Gastrocnemius medialis (tissue), 4 donors: ENCODE data around the gene EML5. TPM values are rescaled to one million over a fixed set of nuclear protein-coding genes. Genes with fewer than 3 reads are reported as not detected.
A peak's percentile ranks its signal among the peaks of the same experiment; 100 is the strongest.

ENCODE experiments used
- ATAC-seq, 2 donors: fragments of 150-250 bp; one replicate each; pipeline ENCODE4 v1.9.1; 2016
- DNase-seq, 2 donors: peaks; one replicate each; pipeline ENCODE4 v3.0.0-alpha.2; 2019
- H3K27ac ChIP-seq, 4 donors: fragments of 200-600 bp; sonication (generic); 1 replicate in 1 of 4; 2 replicates in 3 of 4; pipeline ENCODE4 v1.5.1; 2016 to 2018; ENCODE audit warnings: mild to moderate bottlenecking in 2 of 4, moderate library complexity in 1 of 4
- H3K27me3 ChIP-seq, 3 donors: fragments of 200-600 bp; sonication (generic) in 2 of 3; 1 replicate in 1 of 3; 2 replicates in 2 of 3; pipeline versions ENCODE4 v1.5.1 to v1.6.0; 2016 to 2019; ENCODE audit warnings: mild to moderate bottlenecking in 1 of 3, moderate library complexity in 1 of 3
- H3K36me3 ChIP-seq, 2 donors: fragments of 200-600 bp; sonication (generic) in 1 of 2; one replicate each; pipeline ENCODE4 v1.5.1; 2017 to 2018
- H3K4me1 ChIP-seq, 2 donors: fragments of 200-600 bp; sonication (generic) in 1 of 2; one replicate each; pipeline ENCODE4 v1.5.1; 2016 to 2017; ENCODE audit warnings: mild to moderate bottlenecking in 2 of 2
- H3K4me3 ChIP-seq, 4 donors: fragments of 200-600 bp; sonication (generic) in 3 of 4; 1 replicate in 1 of 4; 2 replicates in 3 of 4; pipeline ENCODE4 v1.5.1; 2016 to 2019; ENCODE audit warnings: mild to moderate bottlenecking in 2 of 4
- H3K9me3 ChIP-seq, 3 donors: fragments of 200-600 bp; sonication (generic) in 2 of 3; 1 replicate in 1 of 3; 2 replicates in 2 of 3; pipeline ENCODE4 v1.5.1; 2016 to 2019
- CTCF ChIP-seq, 5 experiments: fragments of 450-650 bp in 3 of 5; fragments of 200-600 bp in 2 of 5; sonication (generic) in 2 of 5; IDR thresholded peaks in 4 of 5; conservative IDR thresholded peaks in 1 of 5; 1 replicate in 4 of 5; 2 replicates in 1 of 5; pipeline ENCODE4 v1.5.1; 2016 to 2019; ENCODE audit warnings: antibody characterized with exemption in 5 of 5, mild to moderate bottlenecking in 3 of 5, moderate library complexity in 3 of 5
- POLR2A ChIP-seq, 2 donors: fragments of 450-650 bp; IDR thresholded peaks; one replicate each; pipeline ENCODE4 v1.6.1; 2017; ENCODE audit warnings: antibody characterized with exemption in 2 of 2, mild to moderate bottlenecking in 2 of 2, moderate library complexity in 2 of 2
- in situ Hi-C, 4 donors: fragments of 200-750 bp; cut with MboI; loops; one replicate each; pipeline versions ENCODE4 v1.15.0 to v1.8.0; 2017; ENCODE audit warnings: low sequenced_read_pairs in 4 of 4
- intact Hi-C: fragments of 100-400 bp; cut with DNase I; formaldehyde crosslinking; loops from one replicate; pipeline ENCODE4 v1.15.1; 2023; ENCODE audit warnings: low total_unique reads
- total RNA-seq, 4 donors: library from RNA; depleted of rRNA; stranded (reverse); fragments of >200 nt; gene quantifications; one replicate each; pipeline versions ENCODE4 v1.1.0 to v1.2.3, GENCODE V29; 2016

Gene EML5
- total RNA-seq: under 1 TPM in 1 of 4 donors, not detected in 3; 0.07 TPM

GRCh38 chr14:88792473-88793258 is at the start of gene EML5:
Gene EML5, minus strand, starts transcription at chr14:88792953. Its CDS starts 450 bp downstream, at chr14:88792503.
- H3K27me3 ChIP-seq: peaks cover 0 to 8% (median 7%) of the 10 kb centered on the region in 3 donors
- peak; percentile 82 to 86 for ATAC-seq
- no peaks in the 10 kb centered on the region for H3K36me3 ChIP-seq
- intact Hi-C loops (no loop called here), in situ Hi-C loops (no loop called here)
- TF ChIP-seq CTCF (IDR thresholded peaks at IDR 0.05 in 4 of 5, conservative IDR thresholded peaks at IDR 0.05 in 1 of 5) (peak in 2 of 5 experiments; percentile 18 to 23), POLR2A (IDR thresholded peaks at IDR 0.05) (no peak)
- H3K27ac ChIP-seq: peak within 1 kb of the TSS in 2 of 4 donors; percentile 32 to 39
- no peaks in the 10 kb centered on the region for H3K9me3 ChIP-seq
- no peaks in the 10 kb centered on the region for H3K4me1 ChIP-seq
- peak within 1 kb of the TSS; percentile 56 to 81 (median 60) for H3K4me3 ChIP-seq
- peak; percentile 12 to 46 for DNase-seq

- in situ Hi-C loops: no loop called here
- intact Hi-C loops: no loop called here
These were observed 49.7 kb upstream of the EML5 start for GRCh38 chr14:88842414-88842813.

GRCh38 chr14:88841741-88842140 is 49.0 kb upstream of the EML5 start:
- no peaks in the 10 kb centered on the region for H3K9me3 ChIP-seq
- TF ChIP-seq POLR2A (IDR thresholded peaks at IDR 0.05) (no peak), CTCF (IDR thresholded peaks at IDR 0.05 in 4 of 5, conservative IDR thresholded peaks at IDR 0.05 in 1 of 5) (no peak)
- intact Hi-C loops: no loop called here
- no peaks in the 10 kb centered on the region for H3K27me3 ChIP-seq
- no peak overlapping the region for H3K4me3 ChIP-seq
- no peaks in the 10 kb centered on the region for H3K4me1 ChIP-seq
- no peak for DNase-seq
- in situ Hi-C loops: no loop called here
- no peaks in the 10 kb centered on the region for H3K36me3 ChIP-seq
- ATAC-seq: no peak
- H3K27ac ChIP-seq: no peak overlapping the region

More at GRCh38 chr14:88842414-88842813, 49.7 kb upstream of the EML5 start:
- Histone ChIP-seq H3K36me3 (no peaks in the 10 kb centered on the region), H3K27ac (no peak overlapping the region), H3K4me1 (no peaks in the 10 kb centered on the region), H3K27me3 (no peaks in the 10 kb centered on the region), H3K9me3 (no peaks in the 10 kb centered on the region), H3K4me3 (no peak overlapping the region)
- TF ChIP-seq POLR2A (IDR thresholded peaks at IDR 0.05) (no peak), CTCF (IDR thresholded peaks at IDR 0.05 in 4 of 5, conservative IDR thresholded peaks at IDR 0.05 in 1 of 5) (no peak)
- no peak for ATAC-seq
- DNase-seq: no peak

- H3K9me3 ChIP-seq: no peaks in the 10 kb centered on the region
- ATAC-seq (no peak), DNase-seq (no peak)
- H3K36me3 ChIP-seq: no peaks in the 10 kb centered on the region
- in situ Hi-C loops: no loop called here
- TF ChIP-seq CTCF (IDR thresholded peaks at IDR 0.05 in 4 of 5, conservative IDR thresholded peaks at IDR 0.05 in 1 of 5): no peak
- no peak for TF ChIP-seq POLR2A (IDR thresholded peaks at IDR 0.05)
- no peak overlapping the region for H3K4me3 ChIP-seq
- H3K27ac ChIP-seq: no peak overlapping the region
- no peaks in the 10 kb centered on the region for H3K4me1 ChIP-seq
- intact Hi-C loops: no loop called here
- no peaks in the 10 kb centered on the region for H3K27me3 ChIP-seq
These were observed 48.2 kb upstream of the EML5 start for GRCh38 chr14:88840926-88841325.
